Fibroblast of peridontal ligament (primary cell): Measurements from ENCODE around the gene MSH6.

ENCODE experiments used
- DNase-seq: peaks from one replicate; pipeline ENCODE4 v3.0.0-alpha.2; 2010; ENCODE audit errors: extremely low read depth

MSH6 gene

GRCh38 chr2:47782671-47783485 is at the start of gene MSH6:
Gene MSH6 (plus strand): TSS chr2:47783145. CDS start chr2:47783234, 89 bp downstream.
- peak; percentile 75 for DNase-seq

GRCh38 chr2:47735136-47735869 is 47.6 kb upstream of the MSH6 start:
- DNase-seq, result no peak

GRCh38 chr2:47735912-47736311 is 47.0 kb upstream of the MSH6 start:
- no peak for DNase-seq

GRCh38 chr2:47737191-47737975 is 45.6 kb upstream of the MSH6 start:
- no peak for DNase-seq

GRCh38 chr2:47738331-47738730 is 44.6 kb upstream of the MSH6 start:
- DNase-seq, result no peak

- no peak for DNase-seq
These were observed 41.8 kb upstream of the MSH6 start for GRCh38 chr2:47741101-47741500.

- DNase-seq, result no peak
These were observed 41.3 kb upstream of the MSH6 start for GRCh38 chr2:47741637-47742036.

GRCh38 chr2:47744074-47744473 is 38.9 kb upstream of the MSH6 start:
- DNase-seq, result no peak

- no peak for DNase-seq
These were observed 35.1 kb upstream of the MSH6 start for GRCh38 chr2:47747878-47748277.

GRCh38 chr2:47751856-47752414 is 31.0 kb upstream of the MSH6 start:
- no peak for DNase-seq

- no peak for DNase-seq
These were observed 15.5 kb upstream of the MSH6 start for GRCh38 chr2:47767497-47767844.

GRCh38 chr2:47767880-47768609 is 14.9 kb upstream of the MSH6 start:
- peak; percentile 43 for DNase-seq

- no peak for DNase-seq
These were observed 13.6 kb upstream of the MSH6 start for GRCh38 chr2:47769318-47769717.

- peak; percentile 91 for DNase-seq
These were observed 11.7 kb upstream of the MSH6 start for GRCh38 chr2:47771211-47771610.

GRCh38 chr2:47772343-47772742 is 10.6 kb upstream of the MSH6 start:
- DNase-seq, result no peak

GRCh38 chr2:47774567-47774966 is 8.4 kb upstream of the MSH6 start:
- DNase-seq, result no peak

- DNase-seq, result no peak
These were observed 5.5 kb upstream of the MSH6 start for GRCh38 chr2:47777277-47777937.

- DNase-seq, result no peak
These were observed 4.1 kb upstream of the MSH6 start for GRCh38 chr2:47778698-47779425.

GRCh38 chr2:47779426-47779790 is 3.5 kb upstream of the MSH6 start:
- DNase-seq, result no peak

- DNase-seq, result peak; percentile 57
These were observed 619 bp upstream of the MSH6 start for GRCh38 chr2:47782381-47782670.
